Measurements from ENCODE around the gene CHGA. TPM values are rescaled to one million over a fixed set of nuclear protein-coding genes. Genes with fewer than 3 reads are reported as not detected.

Gene CHGA
- total RNA-seq, 1 experiment from 2014 or later, result not detected

DNA sequence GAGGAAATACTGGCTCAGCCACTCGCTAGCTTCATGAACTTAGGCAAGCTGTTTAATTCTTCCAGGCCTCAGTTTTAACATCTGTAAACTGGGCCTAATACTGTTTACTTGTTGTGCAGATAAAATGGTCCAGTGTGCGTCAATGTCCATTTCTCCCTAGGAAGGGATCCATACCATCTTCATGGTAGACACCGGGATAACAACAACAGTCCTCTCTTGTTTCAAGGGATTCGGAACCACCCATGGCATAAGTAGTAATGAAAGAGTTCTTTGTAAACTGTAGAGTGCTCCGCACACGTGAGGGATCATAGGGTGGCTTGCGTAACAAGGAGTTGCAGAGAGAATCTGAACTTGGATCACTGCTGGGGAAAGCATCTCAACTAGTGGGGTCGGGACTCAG is 17.3 kb upstream of the CHGA start:
- Histone ChIP-seq H2AFZ (ENCODE audit: low read depth, low read length, poor library complexity, severe bottlenecking) (no peak overlapping the region), H3K4me3 (replicated peaks in 1 of 2; ENCODE audit: low read depth in 1 of 2, low read length in 2 of 2) (no peak overlapping the region), H3K4me1 (ENCODE audit: control insufficient read depth in 1 of 2, insufficient read depth in 2 of 2, low read length in 2 of 2) (peaks cover 4 to 11% of the 10 kb centered on the region in 2 experiments), H3K4me2 (ENCODE audit: low read length) (no peak overlapping the region), H3K9me2 (ENCODE audit: insufficient read depth) (no peaks in the 10 kb centered on the region), H3K27me3 (ENCODE audit: insufficient read depth, low read length) (peaks cover 11% of the 10 kb centered on the region; the same call in 1 of the 2 replicates), H3K27ac (ENCODE audit: low read depth, low read length) (no peak overlapping the region), H4K20me1 (ENCODE audit: insufficient read depth) (no peaks in the 10 kb centered on the region), H3K79me2 (ENCODE audit: insufficient read depth, low read length) (no peaks in the 10 kb centered on the region), H3K9ac (ENCODE audit: low read length) (no peak overlapping the region), H3K9me3 (ENCODE audit: control insufficient read depth in 1 of 2, insufficient read depth in 1 of 2, low read depth in 1 of 2, low read length in 2 of 2) (no peaks in the 10 kb centered on the region), H3K36me3 (ENCODE audit: control insufficient read depth in 1 of 2, insufficient read depth in 2 of 2, low read length in 2 of 2) (no peaks in the 10 kb centered on the region)
- ChIA-PET POLR2A (no interaction called here), CTCF (no interaction called here), RAD21 (ENCODE audit: low non-redundant PET in 1 of 2, low total read pairs in 2 of 2, uncharacterized antibody in 2 of 2, unreplicated experiment in 2 of 2) (no interaction called here)
- BruUV-seq (replicated peaks), result no TSS peak
- no peak for DNase-seq (ENCODE audit: low read depth, low spot score)
- TF ChIP-seq RAD21 (IDR thresholded peaks at IDR 0.05; ENCODE audit: low read depth) (no peak), ELF1 (IDR thresholded peaks at IDR 0.05; ENCODE audit: borderline replicate concordance, low read depth) (no peak), YY1 (IDR thresholded peaks at IDR 0.05; ENCODE audit: extremely low read depth, insufficient replicate concordance, low read depth, low read length) (no peak), REST (IDR thresholded peaks at IDR 0.05; ENCODE audit: low read depth) (no peak), SRF (IDR thresholded peaks at IDR 0.05; ENCODE audit: low read depth) (no peak), POLR2A (IDR thresholded peaks at IDR 0.05; ENCODE audit: borderline replicate concordance, extremely low read depth, insufficient read depth, insufficient read length) (no peak)
- intact Hi-C loops (cut with micrococcal nuclease), result no loop called here
- no peak for ATAC-seq

DNA sequence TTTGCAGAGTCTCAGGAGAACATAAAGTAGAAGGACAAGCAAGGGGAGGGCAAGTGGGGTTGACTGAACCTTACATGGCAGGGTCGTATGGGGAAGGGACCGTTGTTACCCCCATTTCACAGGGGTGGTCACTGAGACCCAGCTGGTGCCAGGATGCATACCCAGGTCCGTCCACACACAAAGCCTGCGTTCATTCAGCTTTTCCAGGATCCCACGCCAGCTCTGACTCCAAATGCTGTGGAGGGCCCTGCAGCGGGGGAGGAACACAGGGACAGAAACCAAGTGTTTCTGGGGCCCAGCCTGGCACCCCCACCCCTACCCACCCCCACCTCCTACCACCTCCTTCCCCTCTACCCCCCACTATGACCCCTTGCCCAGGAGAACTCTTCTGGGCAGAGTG is 16.5 kb upstream of the CHGA start:
- Histone ChIP-seq H4K20me1 (ENCODE audit: insufficient read depth) (no peaks in the 10 kb centered on the region), H3K4me2 (ENCODE audit: low read length) (no peak overlapping the region), H3K4me1 (ENCODE audit: control insufficient read depth in 1 of 2, insufficient read depth in 2 of 2, low read length in 2 of 2) (peaks cover 4 to 11% of the 10 kb centered on the region in 2 experiments), H3K27ac (ENCODE audit: low read depth, low read length) (no peak overlapping the region), H3K27me3 (ENCODE audit: insufficient read depth, low read length) (peaks cover 11% of the 10 kb centered on the region; the same call in 1 of the 2 replicates), H3K4me3 (replicated peaks in 1 of 2; ENCODE audit: low read depth in 1 of 2, low read length in 2 of 2) (no peak overlapping the region), H3K9ac (ENCODE audit: low read length) (no peak overlapping the region), H3K9me3 (ENCODE audit: control insufficient read depth in 1 of 2, insufficient read depth in 1 of 2, low read depth in 1 of 2, low read length in 2 of 2) (no peaks in the 10 kb centered on the region), H3K9me2 (ENCODE audit: insufficient read depth) (no peaks in the 10 kb centered on the region), H3K79me2 (ENCODE audit: insufficient read depth, low read length) (no peaks in the 10 kb centered on the region), H3K36me3 (ENCODE audit: control insufficient read depth in 1 of 2, insufficient read depth in 2 of 2, low read length in 2 of 2) (no peaks in the 10 kb centered on the region), H2AFZ (ENCODE audit: low read depth, low read length, poor library complexity, severe bottlenecking) (no peak overlapping the region)
- BruUV-seq (replicated peaks), result no TSS peak
- ChIA-PET POLR2A (no interaction called here), CTCF (no interaction called here), RAD21 (ENCODE audit: low non-redundant PET in 1 of 2, low total read pairs in 2 of 2, uncharacterized antibody in 2 of 2, unreplicated experiment in 2 of 2) (no interaction called here)
- intact Hi-C loops (cut with micrococcal nuclease), result no loop called here
- DNase-seq (ENCODE audit: low read depth, low spot score) (no peak), ATAC-seq (no peak)
- TF ChIP-seq ZFX (IDR thresholded peaks at IDR 0.05) (no peak), TCF7L2 (IDR thresholded peaks at IDR 0.05; ENCODE audit: borderline replicate concordance, extremely low read depth, insufficient read depth, insufficient read length) (no peak), CEBPB (IDR thresholded peaks at IDR 0.05; ENCODE audit: low read depth) (no peak), CBX3 (IDR thresholded peaks at IDR 0.05; ENCODE audit: low read depth) (no peak)

Measured in HCT116 (cell line).